GM12878 (cell line): ENCODE data around the gene DNAJB11. TPM values are rescaled to one million over a fixed set of nuclear protein-coding genes. Genes with fewer than 3 reads are reported as not detected.

Experiments used
- GABPA ChIP-seq: IDR thresholded peaks from 2 replicates; pipeline ENCODE4 v1.6.1; 2014; ENCODE audit warnings: antibody characterized with exemption, low read depth, mild to moderate bottlenecking, inconsistent platforms
- MYC ChIP-seq: IDR thresholded peaks from 2 replicates; pipeline ENCODE4 v1.6.1; 2011; ENCODE audit warnings: mild to moderate bottlenecking, low read length, moderate library complexity, inconsistent platforms; ENCODE audit not compliant: insufficient read depth, insufficient replicate concordance, insufficient read length, severe bottlenecking
- NR2F1 ChIP-seq: fragments of 450-650 bp; conservative IDR thresholded peaks from 2 replicates; pipeline ENCODE4 v1.6.1; 2017; ENCODE audit warnings: mild to moderate bottlenecking
- RBBP5 ChIP-seq: fragments of 200-600 bp; sonication (generic); conservative IDR thresholded peaks from 2 replicates; pipeline ENCODE4 v1.6.1; 2016
- SRF ChIP-seq, 2 experiments: IDR thresholded peaks; 2 replicates each; pipeline ENCODE4 v1.6.1; 2011; ENCODE audit warnings: low read depth in 2 of 2, low read length in 2 of 2, mild to moderate bottlenecking in 1 of 2, moderate library complexity in 1 of 2
- ZBTB33 ChIP-seq: fragments of 450-650 bp; IDR thresholded peaks from 2 replicates; pipeline ENCODE4 v1.6.1; 2017; ENCODE audit warnings: mild to moderate bottlenecking
- ZNF207 ChIP-seq: fragments of 450-650 bp; IDR thresholded peaks from 2 replicates; pipeline ENCODE4 v1.6.1; 2014; ENCODE audit warnings: antibody characterized with exemption, mild to moderate bottlenecking, borderline replicate concordance
- polyA plus RNA-seq, 11 experiments: library from polyadenylated mRNA; depleted of rRNA in 4 of 11; unstranded in 6 of 11; stranded (reverse) in 5 of 11; fragments of >200 nt; fragmentation: Nextera tagmentation in 4 of 11; fragmentation: Illumina TruSeq in 1 of 11; extraction: Ambion mirVana in 4 of 11; extraction: Trizol in 1 of 11; gene quantifications; 1 replicate in 1 of 11; 2 replicates in 10 of 11; pipeline versions ENCODE4 v1.2.1 to v1.2.3, GENCODE V29; 2011 to 2016; ENCODE audit warnings: inconsistent platforms in 2 of 11, missing spikeins in 2 of 11, low read depth in 1 of 11
- total RNA-seq, 4 experiments: library from RNA; depleted of rRNA in 3 of 4; stranded (reverse); fragments of >200 nt in 3 of 4; fragmentation: Illumina TruSeq in 1 of 4; extraction: Trizol in 1 of 4; gene quantifications; 2 replicates each; pipeline versions ENCODE4 v1.2.1 to v1.2.3, GENCODE V29; 2013 to 2021
- TF ChIP-seq, protein P1 (sequence below): fragments of 450-650 bp; IDR thresholded peaks from 2 replicates; pipeline ENCODE4 v1.6.1; 2017; ENCODE audit warnings: mild to moderate bottlenecking, moderate library complexity
- TF ChIP-seq, protein P2 (sequence below): fragments of 450-650 bp; IDR thresholded peaks from 2 replicates; pipeline ENCODE4 v1.6.1; 2014; ENCODE audit warnings: mild to moderate bottlenecking

The DNAJB11 gene
- total and polyA plus RNA-seq, 10 of the 15 experiments (the other 5 are each of a cell fraction or from before 2014, with no cell fraction given) = 16.2 to 135 (median 57.8) TPM

DNA sequence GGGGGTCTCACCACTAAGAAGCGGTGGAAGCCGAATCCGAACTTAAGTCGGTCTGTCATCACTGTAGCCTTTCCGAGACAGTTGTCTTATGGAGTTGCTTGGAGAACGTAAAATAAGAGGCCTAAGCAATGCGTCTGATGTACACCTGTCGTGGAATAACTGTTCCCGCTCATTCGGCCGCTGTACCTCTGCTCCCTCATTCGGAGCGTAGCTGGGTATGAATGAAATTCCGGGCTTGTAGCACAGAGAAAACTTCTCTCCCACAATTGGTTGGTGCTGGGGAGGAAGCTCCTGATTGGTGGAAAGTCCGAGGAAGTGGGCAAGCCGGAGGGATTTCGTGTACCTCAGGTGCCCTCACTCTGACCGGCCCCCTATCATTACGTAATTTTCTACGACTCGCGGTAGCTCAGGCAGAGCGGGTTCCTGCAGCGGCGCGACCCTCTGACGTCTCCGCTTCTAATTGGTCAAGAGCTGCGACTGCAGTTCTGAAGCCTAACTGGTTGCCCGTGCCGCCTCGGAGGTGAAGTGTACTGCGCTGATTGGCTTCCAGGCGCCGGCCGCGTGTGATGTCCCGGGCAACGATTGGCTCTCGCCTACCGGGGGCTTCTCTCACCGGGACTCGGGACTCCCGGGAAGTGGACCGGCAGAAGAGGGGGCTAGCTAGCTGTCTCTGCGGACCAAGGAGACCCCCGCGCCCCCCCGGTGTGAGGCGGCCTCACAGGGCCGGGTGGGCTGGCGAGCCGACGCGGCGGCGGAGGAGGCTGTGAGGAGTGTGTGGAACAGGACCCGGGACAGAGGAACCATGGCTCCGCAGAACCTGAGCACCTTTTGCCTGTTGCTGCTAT lies at the start of gene DNAJB11 (continued):
- TF ChIP-seq, protein P1, sequence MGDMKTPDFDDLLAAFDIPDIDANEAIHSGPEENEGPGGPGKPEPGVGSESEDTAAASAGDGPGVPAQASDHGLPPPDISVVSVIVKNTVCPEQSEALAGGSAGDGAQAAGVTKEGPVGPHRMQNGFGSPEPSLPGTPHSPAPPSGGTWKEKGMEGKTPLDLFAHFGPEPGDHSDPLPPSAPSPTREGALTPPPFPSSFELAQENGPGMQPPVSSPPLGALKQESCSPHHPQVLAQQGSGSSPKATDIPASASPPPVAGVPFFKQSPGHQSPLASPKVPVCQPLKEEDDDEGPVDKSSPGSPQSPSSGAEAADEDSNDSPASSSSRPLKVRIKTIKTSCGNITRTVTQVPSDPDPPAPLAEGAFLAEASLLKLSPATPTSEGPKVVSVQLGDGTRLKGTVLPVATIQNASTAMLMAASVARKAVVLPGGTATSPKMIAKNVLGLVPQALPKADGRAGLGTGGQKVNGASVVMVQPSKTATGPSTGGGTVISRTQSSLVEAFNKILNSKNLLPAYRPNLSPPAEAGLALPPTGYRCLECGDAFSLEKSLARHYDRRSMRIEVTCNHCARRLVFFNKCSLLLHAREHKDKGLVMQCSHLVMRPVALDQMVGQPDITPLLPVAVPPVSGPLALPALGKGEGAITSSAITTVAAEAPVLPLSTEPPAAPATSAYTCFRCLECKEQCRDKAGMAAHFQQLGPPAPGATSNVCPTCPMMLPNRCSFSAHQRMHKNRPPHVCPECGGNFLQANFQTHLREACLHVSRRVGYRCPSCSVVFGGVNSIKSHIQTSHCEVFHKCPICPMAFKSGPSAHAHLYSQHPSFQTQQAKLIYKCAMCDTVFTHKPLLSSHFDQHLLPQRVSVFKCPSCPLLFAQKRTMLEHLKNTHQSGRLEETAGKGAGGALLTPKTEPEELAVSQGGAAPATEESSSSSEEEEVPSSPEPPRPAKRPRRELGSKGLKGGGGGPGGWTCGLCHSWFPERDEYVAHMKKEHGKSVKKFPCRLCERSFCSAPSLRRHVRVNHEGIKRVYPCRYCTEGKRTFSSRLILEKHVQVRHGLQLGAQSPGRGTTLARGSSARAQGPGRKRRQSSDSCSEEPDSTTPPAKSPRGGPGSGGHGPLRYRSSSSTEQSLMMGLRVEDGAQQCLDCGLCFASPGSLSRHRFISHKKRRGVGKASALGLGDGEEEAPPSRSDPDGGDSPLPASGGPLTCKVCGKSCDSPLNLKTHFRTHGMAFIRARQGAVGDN = no peak
- TF ChIP-seq NR2F1 (no peak), RBBP5 (no peak), GABPA (peak; percentile 73; the same call in 1 of the 2 replicates), SRF (IDR thresholded peaks at IDR 0.05; ENCODE audit: low read depth in 2 of 2, low read length in 2 of 2) (peak in 1 of 2 experiments; percentile 70; a peak in 2 of 4 replicates), ZBTB33 (no peak), MYC (no peak), ZNF207 (no peak)
- TF ChIP-seq, protein P2, sequence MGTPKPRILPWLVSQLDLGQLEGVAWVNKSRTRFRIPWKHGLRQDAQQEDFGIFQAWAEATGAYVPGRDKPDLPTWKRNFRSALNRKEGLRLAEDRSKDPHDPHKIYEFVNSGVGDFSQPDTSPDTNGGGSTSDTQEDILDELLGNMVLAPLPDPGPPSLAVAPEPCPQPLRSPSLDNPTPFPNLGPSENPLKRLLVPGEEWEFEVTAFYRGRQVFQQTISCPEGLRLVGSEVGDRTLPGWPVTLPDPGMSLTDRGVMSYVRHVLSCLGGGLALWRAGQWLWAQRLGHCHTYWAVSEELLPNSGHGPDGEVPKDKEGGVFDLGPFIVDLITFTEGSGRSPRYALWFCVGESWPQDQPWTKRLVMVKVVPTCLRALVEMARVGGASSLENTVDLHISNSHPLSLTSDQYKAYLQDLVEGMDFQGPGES = peak; percentile 80
